HG02870 (cell line): ENCODE data around the gene TRAPPC12.

Experiments used
- ATAC-seq: cut with Tn5 transposase; IDR thresholded peaks from one replicate; pipeline ENCODE4 v1.9.1; 2021; ENCODE audit warnings: mild to moderate bottlenecking, moderate library complexity; ENCODE audit not compliant: unreplicated experiment

The TRAPPC12 gene

DNA sequence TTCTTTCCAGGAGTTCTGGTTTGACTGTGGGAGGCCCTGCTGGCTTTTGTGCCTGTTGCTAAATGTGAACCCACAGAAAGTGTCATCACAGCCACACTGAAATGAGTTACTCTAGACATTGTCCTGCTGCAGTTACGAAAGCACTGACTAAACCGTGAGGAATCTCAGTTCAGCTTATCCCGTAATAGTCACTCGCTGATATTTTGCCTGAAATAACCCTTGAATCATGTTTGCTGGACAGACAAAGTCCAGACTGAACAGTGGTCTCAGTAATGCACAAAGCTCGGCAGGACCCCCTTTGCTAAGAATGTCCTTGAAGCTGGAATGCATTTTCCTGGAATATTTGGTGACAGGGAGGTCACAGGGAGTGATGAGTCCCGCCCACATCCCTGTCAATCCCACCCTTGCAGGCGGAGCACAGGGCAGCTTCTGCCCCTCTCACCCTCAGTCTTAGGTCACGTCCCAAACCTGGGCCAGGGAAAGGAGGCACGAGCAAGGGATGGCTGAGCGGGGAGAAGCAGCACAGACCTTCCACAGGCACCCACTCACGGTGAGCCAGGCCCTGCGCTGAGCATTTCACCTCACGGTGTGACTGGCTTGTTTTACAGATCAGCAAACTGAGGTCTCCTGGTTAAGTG, 86.5 kb downstream of the TRAPPC12 start:
- ATAC-seq: no peak

DNA sequence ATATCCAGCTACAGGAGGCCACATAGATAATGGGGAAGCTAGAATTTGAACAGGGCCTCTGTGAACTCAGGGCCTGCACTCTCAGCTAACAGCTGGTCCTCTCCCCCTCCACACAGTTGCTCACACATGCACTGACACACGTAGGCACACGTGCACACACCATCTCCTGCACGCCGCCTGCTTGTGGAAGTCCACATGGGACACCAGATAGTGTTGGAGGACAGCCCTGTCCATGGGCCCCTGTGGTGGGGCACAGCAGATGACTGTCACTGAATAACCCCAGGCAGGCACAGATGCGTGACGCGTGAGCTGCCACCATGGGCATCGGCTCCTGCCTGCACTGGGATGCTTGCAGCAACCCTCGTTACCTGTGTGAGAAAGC, 87.0 kb downstream of the TRAPPC12 start:
- no peak for ATAC-seq

DNA sequence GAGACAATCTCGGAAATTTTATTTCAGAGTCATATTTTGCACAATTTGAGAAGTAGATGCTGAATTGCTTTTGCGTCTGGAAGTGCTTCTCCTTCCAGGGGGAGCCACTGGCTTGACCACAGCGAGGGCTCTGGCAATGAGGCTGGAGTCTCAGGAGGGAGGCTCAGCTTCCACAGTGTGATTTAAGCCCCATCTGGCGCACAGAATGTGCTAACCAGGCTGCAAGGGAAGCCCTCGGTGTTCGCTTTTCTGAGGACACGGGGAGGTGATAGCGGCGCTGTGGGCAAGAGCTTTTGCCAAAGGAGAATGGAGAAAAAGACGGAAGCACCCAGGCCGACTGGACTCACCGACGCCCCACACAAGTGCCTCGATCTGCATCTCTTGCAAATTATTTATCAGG, 87.5 kb downstream of the TRAPPC12 start:
- no peak for ATAC-seq

DNA sequence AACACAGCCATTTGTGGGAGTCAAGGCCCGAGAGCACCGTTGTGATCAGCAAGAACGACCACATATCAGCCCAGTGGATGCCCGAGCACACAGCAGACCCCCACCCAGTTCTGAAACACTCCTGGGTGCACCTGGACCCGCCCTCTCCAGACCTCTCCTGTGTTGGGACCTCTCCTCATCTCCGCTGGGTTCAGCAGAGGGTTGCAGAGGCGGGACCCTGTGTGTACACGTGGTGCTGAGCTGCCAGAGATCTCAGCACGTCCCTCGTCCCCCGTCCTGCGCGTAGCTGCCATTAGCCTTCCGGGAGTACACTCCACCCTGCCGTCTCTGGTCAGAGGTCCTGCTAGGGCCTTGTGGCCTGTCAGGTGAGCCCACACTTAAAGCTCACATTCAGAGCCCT, 88.2 kb downstream of the TRAPPC12 start:
- ATAC-seq: no peak

DNA sequence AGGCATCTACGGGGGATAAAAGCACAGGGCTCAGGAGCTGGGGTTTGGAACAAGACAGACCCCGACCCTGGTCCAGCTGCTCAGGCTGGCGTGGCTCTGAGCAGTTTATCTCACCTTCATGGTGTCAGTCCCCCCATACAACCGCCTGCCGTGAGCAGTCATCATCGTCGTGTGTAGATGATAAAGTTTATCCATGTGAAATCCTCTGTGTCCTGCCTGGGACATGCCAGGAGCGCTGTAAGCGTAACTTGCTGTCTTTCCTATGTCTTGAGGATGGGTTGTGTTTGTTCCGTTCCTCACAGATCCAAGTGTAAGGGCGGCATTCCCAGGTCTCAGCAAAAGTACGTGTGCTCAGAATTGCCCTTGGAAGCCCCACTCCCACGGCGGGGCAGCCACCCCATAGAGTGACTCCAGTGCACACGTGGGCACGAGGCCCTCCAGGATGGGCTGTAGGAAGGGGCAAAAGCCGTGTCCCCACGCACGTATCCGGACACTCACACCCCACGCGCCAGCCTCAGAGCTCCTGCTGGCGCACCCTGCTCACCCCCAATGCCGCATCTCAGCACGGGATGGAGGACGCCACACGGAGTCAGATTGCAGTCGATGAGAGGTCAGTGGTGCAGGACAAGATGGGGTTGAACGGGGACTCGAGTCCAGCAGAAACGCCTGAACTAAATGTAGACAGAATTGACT, 88.9 kb downstream of the TRAPPC12 start:
- no peak for ATAC-seq

DNA sequence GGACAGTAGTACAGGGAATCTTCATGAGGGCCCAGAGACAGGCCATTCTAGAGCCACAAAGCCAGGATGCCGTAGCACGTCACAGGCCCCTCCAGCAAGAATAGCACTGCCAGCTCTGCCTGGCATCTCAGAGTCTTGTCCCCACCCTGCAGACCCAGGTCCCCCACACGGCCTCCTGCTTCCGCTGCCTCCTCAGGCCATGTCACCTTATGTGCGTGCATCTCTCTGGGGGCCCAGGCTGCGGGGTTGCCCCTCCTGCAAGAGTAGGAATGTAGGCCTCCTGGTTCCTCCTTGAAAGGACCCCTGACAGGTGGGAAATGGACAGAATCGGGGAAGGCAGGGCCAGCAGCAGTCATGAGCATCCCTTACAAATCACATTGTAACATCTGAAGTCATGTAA, 90.0 kb downstream of the TRAPPC12 start:
- ATAC-seq: no peak

DNA sequence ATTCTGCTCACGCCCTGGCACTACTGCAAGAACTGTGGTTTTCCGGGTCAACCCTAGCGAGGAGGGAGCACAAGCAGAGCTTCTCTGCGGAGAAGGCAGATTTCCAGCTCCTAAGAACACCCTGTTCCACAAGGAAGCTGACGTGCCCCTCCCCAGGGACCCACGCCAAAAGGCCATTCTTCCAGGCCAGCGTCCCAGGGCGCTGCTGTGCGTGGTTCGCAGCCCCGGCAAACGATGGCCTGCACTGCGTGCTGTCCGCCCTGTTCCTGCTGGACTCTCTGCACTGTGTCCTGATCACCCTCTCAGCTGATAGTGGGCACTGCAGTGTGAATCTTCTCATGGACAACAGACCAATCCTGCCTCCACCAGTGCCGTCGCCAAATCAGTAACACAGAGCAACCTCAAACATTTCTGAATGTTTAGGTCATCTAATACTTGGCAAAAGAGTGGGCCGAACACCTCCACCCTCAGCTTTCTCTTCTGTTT, 90.7 kb downstream of the TRAPPC12 start:
- no peak for ATAC-seq

DNA sequence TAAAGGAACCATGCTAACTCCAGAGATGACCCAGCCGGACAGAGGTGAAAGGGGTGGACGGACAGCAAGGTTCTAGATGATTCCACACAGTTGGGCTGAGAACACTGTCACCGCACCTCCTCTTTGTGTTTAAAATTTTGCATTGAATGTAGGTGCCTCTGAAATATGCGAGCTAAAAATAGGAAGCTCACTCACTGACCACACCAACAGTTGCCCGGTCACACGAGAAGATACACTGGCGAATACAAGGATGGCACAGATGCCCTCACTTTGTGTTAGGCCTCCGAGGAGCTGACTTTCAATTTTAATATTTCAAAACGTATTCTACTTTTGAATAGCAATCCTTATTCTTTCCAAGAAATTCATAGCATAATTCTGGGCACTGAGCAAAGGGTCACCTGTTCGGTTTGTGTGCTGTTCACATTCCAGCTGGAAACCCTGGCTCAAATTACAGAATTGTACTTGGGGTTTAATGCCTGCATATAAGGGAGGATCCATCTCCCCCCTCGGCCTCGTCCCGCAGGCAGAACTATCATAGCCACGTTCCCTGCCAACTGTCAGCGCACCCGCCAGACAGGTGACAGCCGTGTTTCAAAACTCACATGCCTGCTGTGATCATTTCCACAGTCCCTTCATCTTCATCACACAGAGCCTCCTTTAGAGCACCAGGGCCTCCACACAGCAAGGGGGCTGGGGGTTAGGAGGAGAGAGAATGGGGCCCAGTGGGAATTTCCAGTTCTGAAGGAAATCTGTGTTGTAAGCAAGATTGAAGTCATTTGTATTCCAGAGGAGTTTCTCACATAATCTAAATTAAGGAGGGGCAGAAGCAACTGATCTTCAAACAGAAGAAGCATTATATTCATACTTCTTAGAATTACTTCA, 91.6 kb downstream of the TRAPPC12 start:
- no peak for ATAC-seq

DNA sequence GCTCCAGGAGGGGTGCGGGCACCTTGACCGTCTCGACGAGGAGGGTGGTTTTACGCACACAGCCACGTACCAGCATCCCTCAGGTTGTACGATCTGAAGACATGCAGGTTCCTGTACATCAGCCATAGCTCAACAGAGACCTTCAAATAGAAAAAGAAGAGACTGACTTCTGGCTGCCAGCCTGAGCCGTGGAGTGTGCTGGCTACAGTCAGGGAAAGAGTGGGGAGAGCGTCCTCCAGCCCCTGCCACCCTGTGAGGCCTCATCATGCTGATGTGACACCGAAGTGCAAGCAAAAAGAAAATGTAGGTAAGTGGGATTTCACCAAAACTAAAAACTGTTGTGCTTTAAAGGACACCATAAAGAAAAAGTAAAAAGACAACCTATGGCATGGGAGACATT, 92.8 kb downstream of the TRAPPC12 start:
- ATAC-seq: no peak

DNA sequence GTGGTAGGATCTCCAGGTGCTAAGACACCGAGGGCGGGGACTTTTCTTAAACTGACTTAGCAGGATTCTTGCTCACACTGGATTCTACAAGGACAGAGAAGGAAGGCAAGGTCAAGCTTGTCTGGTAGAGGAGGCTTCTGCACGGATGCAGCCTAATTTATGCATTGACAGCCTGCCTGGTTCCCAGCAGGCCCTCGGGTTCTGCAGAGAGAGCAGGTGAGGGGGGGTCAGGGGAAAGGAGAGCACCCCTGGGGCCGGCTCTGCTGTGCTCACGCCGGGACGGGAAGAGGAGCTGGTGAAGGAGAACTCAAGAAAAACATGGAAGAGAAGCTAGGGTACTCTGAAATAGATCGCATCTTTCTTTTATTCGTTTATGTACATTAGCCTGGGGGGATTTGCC, 93.5 kb downstream of the TRAPPC12 start:
- no peak for ATAC-seq

DNA sequence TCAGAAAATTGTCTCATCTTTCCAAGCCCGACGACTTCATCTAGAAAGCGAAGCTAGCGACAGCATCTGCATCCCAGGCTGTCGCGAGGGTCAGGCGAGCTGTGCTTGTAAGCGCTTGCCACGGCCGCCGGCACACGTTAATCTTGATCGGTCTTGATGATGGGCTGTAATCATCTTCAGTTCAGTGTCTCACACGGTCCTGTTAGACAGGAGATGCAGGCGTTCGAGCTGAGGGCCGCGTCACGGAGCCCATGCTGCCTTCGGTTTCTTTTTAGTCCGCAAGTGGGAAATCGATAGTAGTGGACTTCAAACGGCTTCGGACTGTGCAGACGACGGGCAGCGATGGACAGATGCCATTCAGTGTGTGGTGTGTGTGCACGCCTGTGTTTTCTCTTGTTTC, 96.3 kb downstream of the TRAPPC12 start:
- no peak for ATAC-seq

DNA sequence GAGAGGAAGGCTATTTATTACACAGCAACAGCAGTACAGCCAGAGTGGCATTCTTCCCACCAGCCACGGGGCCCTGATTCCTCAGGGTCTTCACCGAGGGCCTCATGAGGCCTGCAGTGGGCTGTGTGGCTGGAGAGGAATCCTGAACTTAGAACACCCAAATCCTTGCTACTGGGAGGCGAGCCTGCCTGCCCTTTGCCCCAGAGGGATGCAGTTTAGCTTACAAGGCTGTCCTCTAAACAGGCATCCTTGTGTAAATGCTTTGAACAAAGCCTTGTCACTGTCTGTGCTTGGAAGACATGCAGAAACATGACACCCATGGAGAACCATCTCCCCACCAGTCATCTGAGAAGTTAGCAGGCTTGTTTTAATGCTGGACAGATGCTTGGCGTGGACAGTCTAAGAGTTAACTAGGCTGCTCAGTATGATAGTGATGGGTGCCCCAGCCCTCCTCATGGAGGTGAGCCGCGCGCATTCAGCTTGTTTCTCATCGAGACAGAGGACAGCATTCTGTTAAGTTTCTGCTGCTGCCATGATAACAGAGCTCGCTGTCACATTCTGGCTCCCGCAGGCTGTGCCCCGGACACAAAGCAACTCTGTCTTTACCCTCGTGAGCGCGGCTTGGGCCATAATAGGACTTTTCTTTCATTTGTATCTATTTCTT, 97.0 kb downstream of the TRAPPC12 start:
- no peak for ATAC-seq

DNA sequence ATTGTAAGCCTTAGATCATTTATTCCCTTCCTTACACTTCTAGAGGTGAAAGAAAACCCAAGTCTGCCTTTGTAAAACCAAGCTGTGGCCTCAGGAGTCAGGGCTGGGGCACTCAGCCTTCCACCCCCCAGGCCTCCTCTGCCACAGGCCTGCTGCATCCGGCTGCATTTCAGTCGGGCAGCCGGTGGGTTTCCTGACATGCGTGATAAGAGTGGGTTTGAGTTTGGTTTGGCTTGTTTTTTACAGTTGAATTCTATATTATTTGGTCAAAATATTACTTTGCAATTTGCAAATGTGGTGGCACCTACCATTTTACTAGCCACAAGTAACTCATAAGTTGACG, 97.5 kb downstream of the TRAPPC12 start:
- no peak for ATAC-seq

DNA sequence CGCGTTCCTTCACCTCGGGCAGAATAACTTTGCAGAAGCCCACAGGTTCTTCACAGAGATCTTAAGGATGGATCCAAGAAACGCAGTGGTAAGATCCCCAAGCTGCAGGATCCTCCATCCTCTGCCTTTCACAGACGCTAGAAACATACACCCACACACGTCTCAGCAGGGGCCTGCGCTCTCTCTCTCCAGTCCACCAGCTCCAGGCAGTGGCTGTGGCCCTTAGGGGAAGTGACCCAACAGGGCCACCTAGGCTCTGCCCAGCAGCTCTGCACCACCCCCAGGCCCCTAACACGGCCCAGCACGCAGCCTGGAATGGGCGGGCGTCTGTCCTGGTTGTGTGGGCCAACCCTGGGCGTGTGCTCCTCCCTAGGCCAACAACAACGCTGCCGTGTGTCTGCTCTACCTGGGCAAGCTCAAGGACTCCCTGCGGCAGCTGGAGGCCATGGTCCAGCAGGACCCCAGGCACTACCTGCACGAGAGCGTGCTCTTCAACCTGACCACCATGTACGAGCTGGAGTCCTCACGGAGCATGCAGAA, 99.4 kb downstream of the TRAPPC12 start:
- ATAC-seq: no peak

DNA sequence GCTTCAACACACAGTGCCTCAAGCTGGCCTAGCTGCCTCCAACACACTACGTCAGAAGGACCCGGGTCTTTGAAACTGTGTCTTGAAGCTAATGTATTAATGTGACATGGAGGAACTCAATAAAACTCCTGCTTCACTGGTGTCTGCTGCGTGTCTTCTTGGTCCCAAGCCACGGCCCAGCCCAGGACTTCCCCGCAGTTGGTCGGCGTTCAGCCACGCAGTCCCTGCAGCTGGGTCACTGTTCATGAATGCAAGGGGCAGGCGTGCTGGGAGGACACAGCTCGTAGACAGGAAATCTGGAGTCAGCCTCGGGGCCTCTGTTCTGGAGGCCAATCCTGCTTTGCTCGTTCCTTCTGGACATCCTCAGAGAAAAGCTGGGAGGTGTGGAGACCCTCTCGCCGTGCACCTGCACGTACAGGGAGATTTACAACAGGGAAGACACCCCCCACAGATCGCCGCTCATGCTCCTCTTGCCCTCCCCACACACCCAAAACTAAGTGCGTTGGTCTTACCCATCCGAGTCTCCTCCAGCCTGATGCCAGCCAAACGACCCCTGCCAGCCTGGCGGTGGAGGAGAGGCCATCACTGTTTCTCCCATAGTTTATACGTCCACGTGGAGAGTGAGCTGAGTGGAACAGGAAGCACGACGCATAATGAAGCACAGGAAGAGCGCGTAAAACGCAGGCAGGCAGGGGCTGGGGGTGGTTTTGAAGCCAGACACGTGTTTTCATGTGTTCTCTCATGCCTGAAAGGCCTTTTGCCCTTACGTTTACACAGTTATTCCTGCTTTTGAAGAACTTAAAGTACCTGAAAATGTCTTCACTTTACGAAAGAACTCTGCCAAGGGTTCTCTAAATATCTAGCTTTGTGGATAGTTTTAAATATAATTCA, 100.2 kb downstream of the TRAPPC12 start:
- ATAC-seq: no peak

DNA sequence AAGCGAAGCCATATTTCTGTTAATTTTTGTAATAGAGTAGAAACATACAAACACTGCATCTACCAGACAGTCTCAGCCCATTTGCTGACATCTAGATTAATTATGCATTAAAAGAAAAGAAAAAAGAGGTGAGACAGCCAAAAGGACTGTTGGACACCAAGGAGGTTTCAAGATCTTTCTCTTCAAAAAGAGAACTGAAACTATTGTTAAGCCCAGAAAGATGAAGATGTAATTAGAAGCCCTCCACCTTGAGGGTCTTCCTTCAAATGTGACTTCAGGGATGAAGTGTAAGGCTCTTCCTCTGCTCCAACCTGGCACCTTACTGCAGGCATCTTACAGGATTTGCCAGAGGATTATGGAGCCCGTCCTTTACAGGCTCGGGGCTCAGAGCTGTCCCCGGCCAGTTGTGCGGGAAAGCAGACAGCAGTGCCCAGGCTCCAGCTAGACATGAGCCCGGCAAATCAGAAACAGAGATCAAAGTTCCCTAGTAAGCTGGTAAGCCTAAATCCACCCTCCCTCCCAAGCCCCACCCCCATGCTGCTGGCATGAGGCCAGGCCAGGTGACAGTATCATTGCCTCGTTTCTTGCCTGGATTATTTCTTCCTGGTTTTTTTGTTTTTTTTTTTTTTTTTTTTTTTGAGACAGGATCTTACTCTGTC, 101.0 kb downstream of the TRAPPC12 start:
- ATAC-seq: no peak

DNA sequence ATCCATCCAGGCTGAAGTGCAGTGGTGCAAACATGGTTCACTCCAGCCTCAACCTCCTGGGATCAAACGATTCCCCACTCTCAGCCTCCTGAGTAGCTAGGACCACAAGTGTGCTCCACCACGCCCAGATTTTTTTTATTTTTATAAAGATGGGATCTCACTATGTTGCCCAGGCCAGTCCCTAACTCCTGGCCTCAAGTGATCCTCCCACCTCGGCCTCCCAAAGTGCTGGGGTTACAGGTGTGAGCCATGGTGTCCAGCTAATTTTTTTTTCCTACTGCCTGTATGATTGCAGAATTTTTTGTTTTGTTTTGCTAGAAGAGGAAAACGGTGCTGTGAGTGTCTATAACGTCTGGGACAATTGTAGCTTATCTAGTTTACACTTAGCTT, 101.5 kb downstream of the TRAPPC12 start:
- no peak for ATAC-seq

DNA sequence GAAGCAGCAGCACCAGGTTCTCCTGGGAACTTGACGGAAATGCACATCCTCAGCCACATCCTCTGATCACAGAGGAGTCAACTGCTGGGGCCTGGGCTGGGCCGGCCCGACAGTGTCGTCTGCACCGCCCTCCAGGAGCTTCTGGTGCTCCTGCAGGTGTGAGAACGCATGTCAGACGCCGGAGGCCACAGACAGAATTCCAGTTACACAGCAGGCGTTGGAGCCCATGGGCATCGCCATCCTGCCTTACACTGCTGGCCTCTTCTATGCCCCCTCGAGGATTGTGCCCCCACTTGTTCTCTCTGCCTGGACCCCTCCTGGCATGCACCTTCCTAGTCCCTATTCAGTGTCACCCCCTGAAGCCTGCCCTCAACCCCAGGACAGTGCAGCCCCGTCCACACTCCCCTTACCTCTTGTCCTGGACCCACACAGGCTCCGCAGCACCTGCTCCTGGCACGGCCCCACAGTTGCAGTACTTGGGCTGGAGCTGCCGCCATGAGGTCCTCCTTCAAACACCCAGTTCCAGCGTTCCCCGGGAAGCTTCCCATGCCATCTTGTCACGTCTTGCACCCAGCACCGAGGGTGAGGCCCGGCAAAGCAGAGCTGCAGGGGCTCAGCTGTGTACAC, 102.4 kb downstream of the TRAPPC12 start:
- no peak for ATAC-seq

DNA sequence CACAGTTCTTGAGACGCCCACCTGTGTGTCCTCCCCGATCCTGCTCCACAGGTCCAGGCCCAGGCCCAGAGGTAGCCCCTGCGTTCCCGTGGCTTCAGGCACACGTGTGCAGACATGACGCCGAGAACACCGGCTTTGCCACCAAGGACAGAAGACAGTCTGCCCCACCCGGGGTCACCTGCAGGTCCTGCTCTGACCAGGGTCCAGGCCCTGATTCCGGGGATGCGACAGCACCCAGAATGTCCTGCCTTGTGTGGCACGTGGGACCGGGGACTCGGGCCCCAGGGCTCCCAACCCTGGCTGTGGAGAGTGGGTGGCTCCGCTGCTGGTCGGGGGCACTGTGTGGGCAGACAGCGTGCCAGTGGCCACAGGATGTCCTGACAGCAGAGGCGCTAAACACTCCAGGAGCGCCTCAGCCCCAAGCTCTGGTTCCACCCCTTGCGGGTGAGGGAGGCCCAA, 102.9 kb downstream of the TRAPPC12 start:
- ATAC-seq: no peak
